ENCODE data around the gene RPRD1B.
"Not testable (repeated sequence)": the region's sequence is repeated elsewhere in the genome, so short reads cannot be mapped to it uniquely, and the experiment has no call there.

The RPRD1B gene

DNA sequence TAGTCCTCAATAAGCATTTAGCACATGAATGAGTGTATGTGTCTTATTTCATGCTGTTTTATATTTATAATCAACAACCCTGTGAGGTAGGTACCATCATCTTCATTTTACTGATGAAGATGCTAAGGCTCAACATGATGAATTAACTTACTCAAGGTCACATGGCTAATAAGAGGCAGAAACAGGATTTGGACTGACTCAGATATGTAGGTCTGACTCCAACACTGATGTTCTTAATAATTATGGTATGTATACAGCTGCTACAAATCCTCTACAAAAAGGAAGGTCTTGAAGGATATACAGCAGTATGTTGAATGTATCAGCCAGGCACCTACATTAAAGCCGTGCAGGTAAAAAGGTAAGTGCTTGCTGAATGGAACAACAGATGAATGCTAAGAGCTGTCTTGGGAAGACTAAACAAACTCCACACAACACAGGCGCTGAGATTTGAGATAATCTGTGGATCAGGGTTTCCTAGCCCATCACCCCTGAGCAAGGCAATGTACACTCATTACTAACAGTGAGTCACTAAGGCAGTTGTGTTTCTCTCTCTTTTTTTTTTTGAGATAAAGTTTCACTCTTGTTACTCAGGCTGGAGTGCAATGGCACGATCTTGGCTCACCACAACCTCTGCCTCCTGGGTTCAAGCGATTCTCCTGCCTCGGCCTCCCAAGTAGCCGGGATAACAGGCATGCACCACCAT, 32.2 kb upstream of the RPRD1B start:
- DNase-seq (ENCODE audit: low spot score) = peak; percentile 44

DNA sequence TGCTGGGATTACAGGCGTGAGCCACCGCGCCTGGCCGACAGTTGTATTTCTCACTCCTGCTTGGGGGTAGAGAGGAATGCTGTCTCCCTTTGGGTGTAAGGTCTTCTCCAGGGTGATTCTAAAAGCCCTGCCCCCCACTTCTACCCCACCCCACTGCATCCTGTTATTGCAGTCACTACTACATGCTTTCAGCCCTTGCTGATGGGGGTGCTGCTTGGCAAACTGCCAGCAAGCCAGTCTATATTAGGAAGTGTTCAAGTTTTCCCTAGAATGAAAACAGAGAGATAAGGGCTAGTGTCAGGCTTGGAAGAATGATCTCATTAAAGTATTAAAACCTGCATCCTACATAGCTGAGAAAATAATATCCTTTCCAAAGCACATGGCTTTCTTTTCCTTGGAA, 31.6 kb upstream of the RPRD1B start:
- no peak for DNase-seq (ENCODE audit: low spot score)

DNA sequence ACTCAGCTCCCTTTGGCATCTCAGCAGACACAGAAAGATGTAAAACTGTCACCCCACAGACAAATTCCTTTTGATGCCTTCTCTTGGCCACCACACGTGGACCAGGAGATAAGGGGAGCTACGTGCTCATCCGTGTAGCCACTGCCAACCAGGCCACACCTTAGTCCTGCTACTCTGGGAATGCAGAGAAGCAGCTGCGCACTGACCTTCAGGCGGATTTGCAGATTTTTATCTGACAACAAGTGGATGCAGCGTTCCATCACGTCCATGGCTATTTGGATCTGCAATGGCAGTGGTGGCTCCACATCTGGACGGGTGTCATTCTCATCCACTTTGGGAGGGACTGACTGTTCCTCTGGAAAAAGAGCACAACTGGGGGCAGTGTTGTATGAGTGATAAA, 31.1 kb upstream of the RPRD1B start:
- no peak for DNase-seq (ENCODE audit: low spot score)

DNA sequence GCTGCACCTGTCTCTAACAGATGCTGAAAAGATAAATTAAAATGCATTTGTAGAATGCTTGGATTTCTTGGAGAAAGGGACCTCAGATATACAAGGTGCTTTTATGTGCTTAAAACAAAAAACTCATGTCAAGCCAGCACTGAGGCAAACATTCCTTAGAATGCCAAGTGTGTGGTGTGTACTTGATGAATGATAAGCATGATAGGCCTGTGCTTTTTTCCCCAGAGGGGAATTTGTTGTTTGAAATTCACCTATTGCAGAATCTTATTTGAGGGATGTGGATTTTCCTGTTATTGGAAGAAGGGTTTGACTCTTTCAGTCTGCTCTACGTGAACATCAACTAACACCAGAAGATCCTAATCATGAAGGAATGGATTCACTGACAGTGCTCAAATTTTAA, 29.1 kb upstream of the RPRD1B start:
- no peak for DNase-seq (ENCODE audit: low spot score)

DNA sequence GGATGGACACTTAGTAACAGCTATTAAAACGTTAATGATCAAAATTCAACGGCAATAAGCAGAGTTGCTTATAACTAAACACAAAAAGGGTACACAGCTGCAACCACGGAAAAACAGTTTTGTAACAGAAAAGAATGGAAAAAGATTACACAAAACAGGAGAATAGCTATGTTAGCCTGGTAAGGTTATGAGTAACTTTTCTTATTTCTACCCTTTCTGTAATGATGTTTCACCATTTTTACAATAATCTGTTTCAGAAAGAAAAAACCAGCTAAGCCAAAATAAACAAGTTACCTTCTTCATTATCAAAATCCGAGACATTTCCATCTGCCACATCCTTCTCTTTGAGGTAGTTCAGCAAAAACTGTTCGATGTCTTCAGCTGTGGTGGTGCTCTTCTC, 27.6 kb upstream of the RPRD1B start:
- no peak for DNase-seq (ENCODE audit: low spot score)

DNA sequence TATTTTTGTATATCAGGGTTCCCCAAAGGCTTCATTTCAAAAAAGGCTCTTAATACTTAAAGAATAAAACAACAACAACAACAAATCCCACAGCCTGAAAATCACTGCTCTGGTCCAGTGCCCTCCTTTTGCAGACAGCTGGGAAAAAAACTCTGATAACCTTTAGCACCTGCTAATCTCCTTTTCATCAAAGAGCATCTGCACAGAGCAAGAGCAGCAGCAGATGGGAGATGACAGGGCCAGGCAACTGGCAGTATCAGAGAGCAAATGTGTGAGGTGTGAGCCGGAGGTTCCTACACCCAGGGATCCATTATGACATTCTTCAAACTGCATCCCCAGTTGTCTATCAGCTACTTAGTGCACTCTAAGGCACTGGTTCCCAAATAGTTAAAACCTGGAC, 26.0 kb upstream of the RPRD1B start:
- DNase-seq (ENCODE audit: low spot score) = no peak

DNA sequence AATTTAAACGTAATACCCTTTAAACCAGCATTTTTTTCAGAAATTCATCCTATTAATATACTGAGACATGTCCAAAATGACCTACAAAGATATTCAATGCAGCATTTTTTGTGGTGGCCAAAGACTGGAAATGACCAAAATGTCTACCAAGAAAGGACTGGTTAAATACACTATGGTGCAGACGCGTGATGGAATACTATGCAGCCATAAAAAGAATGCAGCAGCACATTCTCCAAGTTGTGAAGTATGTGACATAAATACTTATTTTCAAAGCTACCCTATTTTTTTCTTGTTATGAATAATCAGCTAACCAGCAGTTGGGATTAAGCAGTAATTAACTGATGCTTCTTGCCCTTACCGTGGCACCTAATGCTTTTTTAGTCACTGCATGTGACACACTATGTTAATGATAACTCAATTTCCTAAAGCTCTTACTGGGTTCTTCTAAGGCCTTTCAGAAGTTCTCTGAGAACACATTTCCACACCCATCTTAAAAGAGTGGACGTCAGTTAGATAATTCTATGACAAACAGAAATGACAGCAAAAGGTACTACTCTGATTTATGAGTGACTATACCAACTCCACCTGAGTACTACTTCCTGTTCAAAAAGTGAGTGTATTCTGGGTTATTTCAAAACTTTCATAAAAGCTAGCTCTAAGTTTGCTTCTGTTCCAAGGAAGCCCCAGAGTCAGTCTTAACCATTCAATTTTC, 25.2 kb upstream of the RPRD1B start:
- DNase-seq (ENCODE audit: low spot score) = no peak

DNA sequence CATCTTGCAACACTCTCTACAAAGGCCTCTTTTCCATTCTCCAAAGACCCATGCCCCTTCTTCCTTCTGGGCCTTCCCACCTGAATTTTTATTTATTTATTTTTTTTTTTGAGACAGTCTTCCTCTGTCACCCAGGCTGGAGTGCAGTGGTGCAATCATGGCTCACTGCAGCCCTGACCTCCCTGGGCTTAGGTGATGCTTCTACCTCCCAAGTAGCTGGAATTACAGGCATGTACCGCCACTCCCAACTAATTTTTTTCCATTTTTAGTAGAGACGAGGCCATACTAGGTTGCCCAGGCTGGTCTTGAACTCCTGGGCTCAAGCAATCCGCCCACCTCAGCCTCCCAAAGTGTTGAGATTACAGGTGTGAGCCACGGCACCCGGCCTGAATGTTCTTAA, 24.1 kb upstream of the RPRD1B start:
- DNase-seq (ENCODE audit: low spot score) = not testable (repeated sequence)

DNA sequence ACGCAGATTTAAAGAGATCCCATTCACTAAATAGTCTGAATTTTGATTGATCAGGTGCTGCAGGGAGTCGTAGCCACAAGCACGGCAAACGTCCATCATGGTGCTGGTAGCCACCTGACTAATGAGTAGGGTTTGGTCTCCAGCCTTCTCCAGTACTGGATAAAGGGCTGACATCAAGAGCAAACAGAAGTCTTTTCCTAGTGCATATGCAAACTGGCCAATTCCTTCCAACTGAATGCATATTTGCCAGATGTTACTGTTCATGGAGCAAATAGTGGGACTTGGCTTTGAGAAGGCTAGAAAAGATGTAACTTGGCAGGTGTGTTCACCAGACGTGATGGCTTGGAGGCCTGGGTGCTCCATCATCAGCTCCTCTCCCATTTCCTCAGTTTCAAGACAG, 21.9 kb upstream of the RPRD1B start:
- DNase-seq (ENCODE audit: low spot score) = no peak

DNA sequence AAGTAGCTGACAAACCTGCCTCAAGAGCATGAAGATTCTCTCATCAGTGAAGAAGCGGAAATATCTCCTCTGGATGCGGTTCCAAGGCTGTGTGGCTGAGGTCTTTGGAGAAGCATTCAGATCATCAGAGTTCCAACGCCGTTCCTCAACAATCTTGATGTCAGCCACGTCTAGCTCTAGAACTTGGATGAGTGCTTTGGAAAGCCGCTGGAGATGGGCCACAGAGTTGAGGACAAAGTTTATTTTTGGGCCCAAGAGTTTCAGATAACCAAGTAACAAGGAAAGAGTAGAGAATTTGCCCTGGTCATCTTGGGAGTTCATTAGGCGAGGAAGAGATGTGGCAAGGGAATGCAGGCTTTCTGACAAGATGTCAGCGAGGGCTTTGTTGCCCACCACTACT, 21.2 kb upstream of the RPRD1B start:
- no peak for DNase-seq (ENCODE audit: low spot score)

DNA sequence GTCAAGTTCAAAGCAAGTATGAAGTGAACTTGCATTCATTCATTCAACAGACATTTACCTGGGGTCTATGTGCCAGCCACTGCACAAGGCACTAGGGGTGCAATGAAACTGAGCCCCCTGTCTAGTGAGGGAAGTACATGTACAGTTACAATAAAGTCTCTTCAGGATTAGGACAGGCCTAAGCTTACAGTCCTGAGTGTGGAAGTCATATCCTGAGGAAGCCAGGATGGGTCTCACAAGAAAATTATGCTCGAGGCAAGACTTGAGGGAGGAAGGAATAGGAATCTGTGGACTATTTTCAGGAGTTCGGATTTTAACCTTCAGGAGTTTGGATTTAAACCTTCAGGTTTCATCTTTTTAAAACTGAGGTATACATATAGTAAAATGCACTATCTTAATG, 19.7 kb upstream of the RPRD1B start:
- DNase-seq (ENCODE audit: low spot score) = no peak

DNA sequence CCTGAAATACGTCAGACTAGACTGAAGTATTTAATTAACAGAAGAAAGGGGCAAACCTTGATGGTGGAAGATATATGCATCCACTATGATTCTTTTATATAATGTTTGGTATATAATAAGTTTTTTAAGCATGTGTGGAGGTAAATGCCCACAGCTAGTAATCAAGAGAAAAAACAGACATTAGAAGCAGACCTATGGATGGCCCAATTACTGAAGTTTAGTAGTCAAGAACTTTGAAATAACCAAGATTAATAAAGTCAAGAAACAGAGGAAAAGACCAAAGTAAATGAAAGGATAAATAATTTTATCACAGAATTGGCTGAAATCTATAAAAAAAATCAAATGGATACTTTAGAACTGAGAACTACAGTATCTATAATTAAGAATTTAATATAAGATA, 15.6 kb upstream of the RPRD1B start:
- DNase-seq (ENCODE audit: low spot score) = no peak

DNA sequence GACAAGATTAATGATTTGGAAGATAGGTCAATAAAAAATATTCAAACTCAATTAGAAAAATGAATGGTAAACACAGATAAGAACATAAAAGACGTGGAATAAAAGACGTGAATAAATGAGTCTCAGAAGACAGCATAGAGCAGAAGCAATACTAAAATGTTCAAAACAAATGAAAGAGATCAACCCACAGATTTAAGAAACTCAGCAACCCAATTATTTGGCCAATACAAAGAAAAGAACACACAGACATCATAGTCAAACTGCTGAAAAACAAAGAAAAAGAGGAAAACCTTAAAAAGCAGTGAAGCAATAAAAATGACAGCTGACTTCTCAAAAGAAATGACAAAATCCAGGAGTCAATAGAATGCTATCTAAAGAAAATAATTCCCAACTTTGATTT, 15.2 kb upstream of the RPRD1B start:
- no peak for DNase-seq (ENCODE audit: low spot score)

DNA sequence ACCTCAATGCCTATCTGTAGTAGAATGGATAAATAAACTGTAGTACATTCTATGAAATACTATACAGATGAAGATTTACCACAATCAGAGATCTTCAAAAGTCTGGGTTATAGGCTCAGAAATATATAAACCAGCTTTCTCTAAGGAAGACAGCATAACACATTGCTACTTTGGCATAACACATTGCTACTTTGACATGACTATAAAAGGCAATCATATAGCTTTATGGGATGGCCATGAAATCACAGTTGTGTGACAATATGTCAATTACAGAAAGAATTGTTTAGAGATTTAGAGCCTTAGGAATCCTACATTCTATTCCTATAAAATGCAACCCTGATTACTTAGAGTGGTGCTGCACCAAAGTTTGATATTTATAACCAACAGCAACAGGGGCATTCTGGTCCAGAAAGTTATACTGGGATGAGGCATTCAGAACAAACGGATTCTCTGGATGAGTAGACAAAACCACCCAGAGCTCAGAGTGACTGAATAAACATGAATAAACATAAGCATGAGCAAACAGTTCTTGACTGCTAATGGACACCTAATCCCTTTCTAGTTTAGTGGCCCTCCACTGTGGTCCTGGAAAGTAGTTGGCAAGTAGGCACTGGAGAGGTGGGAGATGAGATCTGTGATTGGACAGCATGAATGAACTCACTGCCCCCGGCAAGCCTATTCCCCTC, 12.3 kb upstream of the RPRD1B start:
- peak; percentile 22 for DNase-seq (ENCODE audit: low spot score)

DNA sequence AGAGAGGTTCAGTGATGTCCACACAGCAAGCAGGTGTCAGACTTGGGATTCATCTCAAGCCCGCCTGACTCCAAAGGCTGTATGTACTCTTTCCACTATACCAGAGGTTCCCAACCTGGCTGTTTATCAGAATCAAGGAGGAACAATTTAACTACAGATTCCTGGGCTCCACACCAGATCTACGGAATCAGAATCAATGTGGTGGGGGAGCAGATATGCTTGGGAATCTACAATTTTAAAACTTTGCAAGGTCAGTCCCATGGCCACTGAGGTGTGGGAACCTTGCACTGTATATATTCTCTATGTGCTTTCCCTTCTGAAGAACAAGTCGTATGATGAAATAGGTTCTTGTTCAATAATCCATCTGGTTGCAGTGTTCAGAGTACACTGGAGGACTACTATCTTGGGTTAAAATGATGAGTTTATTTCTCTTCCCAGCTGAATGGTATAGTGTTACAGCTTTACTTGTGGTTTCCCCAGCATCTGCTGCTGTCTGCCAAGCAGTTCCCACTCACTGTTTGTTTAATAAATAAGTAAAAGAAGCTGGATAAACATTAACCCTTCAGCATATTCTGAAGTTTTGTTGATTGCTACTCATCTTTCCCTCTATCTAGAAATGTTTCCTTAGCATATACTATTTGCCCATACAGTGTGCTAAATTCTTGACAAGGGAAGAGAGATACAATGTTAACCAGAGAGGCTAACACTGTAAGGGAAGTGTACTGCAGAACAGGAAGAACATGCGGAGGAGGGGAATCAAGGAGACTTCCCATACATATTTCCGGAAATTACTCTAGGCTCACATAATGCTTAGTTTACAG, 10.2 kb upstream of the RPRD1B start:
- DNase-seq (ENCODE audit: low spot score) = peak; percentile 50

DNA sequence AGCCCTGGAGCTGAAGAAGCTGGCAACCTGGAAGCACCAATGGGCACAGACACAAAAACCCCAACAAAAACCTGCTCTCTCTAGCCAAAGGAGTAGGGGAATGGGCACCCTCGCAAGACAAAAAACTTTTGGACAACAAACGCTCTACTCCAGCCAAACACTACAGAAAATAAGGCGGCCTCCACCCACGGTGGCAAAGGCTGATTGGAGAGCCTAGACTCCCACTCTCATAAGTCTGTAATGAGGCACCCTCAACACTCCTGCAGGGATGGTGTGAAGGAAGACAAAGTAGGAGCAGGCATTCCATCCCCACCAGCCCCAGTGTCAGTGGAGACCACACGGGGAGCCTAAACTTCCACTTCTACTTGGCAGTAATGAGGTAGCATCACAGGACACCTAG, 9.1 kb upstream of the RPRD1B start:
- no peak for DNase-seq (ENCODE audit: low spot score)

DNA sequence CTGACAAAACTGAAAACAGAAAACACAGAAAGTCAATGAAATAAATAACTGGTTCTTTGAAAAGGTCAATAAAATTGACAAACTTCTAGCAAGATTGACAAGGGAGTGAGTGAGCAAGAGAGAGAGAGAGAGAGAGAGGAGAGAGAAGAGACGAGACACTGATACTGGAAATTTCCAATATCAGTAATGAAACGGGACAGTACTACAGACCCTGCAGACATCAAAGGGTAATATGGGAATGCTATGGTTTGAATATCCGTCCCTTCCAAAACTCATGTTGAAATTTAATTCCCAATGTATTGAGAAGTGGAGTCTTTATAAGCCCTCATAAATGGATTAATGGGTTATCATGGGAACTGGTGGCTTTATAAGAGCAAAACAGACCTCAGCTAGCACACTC, 4.1 kb upstream of the RPRD1B start:
- no peak for DNase-seq (ENCODE audit: low spot score)

DNA sequence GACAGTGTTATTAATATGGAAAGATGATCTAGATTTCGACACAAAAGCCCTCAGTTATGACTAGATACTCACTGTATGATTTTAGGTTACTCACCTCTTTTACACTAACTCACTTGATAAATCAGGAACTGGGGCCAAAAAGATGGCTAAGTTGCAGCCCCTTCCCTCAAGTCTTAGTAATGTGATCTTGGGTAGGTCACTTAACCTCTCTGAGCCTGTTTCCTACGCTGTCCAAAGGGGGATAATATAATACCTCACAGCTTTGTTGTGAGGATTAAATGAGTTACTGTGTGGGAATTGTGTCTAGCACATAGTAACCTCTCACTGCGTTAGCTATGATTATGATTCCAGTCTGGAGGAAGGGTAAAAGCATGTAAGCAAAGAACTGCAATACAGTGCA, 1.6 kb upstream of the RPRD1B start:
- no peak for DNase-seq (ENCODE audit: low spot score)

DNA sequence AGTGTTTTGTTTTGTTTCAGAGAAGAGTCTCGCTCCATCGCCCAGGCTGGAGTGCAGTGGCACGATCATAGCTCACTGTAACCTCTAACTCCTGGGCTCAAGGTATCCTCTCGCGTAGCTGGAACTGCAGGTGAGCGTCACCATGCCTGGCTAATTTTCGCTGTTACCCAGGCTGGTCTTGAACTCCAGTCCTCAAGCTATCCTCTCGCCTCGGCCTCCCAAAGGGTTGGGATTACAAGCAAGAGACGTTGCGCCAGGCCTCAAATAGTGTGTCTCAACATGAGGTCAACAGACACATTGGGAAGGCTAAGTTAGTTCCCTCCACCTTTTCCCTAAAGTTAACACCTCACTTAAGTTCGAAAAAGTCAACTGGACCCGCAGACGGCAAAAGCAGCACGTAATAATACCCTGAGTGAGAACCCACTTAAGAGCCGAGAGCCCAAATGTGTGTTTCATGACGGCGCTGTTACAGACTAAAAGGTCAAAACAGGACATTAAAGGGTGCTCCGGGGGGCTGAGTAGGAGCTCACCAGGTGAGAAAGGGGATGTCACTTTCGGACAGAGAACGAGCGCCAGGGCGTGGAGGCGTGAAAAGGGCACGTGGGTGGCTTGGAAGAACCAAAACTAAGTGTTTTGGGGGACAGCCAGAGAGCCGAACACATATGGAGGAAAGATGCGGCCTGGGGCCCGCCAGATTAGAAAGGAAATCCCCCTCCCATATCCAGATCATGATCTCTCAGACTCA, 789 bp upstream of the RPRD1B start:
- DNase-seq (ENCODE audit: low spot score) = peak; percentile 5

DNA sequence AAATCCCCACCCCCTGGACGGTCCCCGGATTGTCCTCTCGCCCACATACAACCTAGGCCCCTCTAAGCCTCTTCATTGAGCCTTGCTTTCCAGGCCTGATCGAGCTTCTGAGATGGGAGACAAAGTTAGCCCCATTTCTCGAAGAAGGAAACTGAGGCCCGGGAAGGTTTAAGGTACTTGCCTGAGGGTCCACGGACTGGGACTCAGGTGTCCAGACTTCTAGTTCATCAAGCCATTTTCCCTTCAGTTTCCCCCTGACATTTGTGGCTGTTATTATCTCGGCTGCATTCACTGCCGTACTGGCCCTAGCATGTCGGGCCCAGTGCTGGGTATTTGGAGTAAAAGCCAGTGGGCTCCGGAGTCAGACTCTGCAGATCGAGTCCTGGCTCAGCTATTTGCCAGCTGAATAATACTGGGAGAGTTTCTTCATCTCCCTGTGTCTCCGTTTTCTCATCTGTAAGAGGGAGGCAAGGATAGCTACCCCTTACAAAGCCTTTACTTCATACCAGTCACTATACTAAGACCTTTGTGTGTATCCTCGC, 633 bp downstream of the RPRD1B start:
- DNase-seq (ENCODE audit: low spot score) = no peak

DNA sequence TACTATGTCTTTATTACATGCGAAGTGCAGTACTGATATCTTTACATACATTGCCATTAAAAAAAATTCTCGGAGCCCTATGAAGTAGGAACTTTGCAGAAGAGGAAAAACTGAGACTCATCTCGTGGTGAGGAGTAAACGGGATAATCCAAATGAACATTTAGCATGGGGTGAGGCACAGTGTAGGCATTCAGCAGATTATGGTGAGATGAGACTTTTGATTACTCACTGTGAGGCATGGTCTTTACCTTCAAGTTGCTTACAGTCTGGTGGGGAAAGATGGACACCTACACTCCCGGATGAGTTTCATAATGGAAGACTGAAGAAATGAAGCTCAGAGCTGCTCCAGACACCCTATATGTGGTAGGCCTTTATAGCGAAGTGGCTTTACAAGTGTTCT, 1.4 kb downstream of the RPRD1B start:
- DNase-seq (ENCODE audit: low spot score) = peak; percentile 7

DNA sequence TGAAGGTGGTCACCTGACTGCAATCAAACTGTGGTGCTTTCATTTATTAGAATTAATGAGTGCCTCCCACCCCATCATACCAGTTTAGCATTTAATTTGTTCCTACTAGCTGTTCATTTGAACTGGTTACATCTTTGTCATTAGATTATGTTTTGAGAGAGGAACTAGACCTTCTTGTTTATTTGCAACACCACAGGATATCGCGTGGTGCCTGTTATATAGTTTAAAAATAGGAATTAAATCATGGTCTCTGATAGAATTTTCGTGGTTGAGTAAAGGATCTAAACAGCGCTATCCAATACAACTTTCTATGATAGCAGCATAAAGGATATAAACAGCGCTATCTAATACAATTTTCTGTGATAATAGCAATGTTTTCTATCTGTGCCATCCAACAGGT, 2.8 kb downstream of the RPRD1B start:
- no peak for DNase-seq (ENCODE audit: low spot score)
